H1 (cell line): ENCODE results near the gene PDLIM3. TPM values are rescaled to one million over a fixed set of nuclear protein-coding genes. Genes with fewer than 3 reads are reported as not detected.

Experiments used
- CTCF ChIA-PET: fragments of 300-600 bp; sonication (Branson Sonifier 250); formaldehyde crosslinking; loops from one replicate; lab custom pipeline; 2021; ENCODE audit not compliant: partially characterized antibody; lab: Charles Lee
- POLR2A ChIA-PET: fragments of 300-600 bp; sonication (Branson Sonifier 250); formaldehyde crosslinking; loops from one replicate; lab custom pipeline; 2021; ENCODE audit warnings: inconsistent platforms; ENCODE audit not compliant: partially characterized antibody; lab: Charles Lee
- DNase-seq, 2 experiments: peaks; one replicate each; pipeline versions ENCODE4 v3.0.0 to v3.0.0-alpha.2; 2010 to 2022; ENCODE audit warnings: low spot score in 2 of 2, low read depth in 1 of 2, mixed read lengths in 1 of 2
- FAIRE-seq: peaks from 2 replicates; lab custom pipeline; 2011; peaks lifted over from hg19 to GRCh38; lab: Jason Lieb, UNC
- H2AFZ ChIP-seq: 2 replicates; pipeline ENCODE4 v1.8.1; 2012; ENCODE audit warnings: low read length, inconsistent platforms
- H2AK5ac ChIP-seq: 2 replicates; pipeline ENCODE4 v1.6.1; 2013; ENCODE audit warnings: low read depth, low read length
- H2BK120ac ChIP-seq: replicated peaks from 2 replicates; pipeline ENCODE3; 2013; ENCODE audit warnings: low read depth, low read length, inconsistent platforms
- H2BK12ac ChIP-seq: 2 replicates; pipeline ENCODE4 v1.6.1; 2013; ENCODE audit warnings: low read depth, low read length
- H2BK15ac ChIP-seq: 2 replicates; pipeline ENCODE4 v1.6.1; 2013; ENCODE audit warnings: low read length
- H2BK20ac ChIP-seq: 2 replicates; pipeline ENCODE4 v1.6.1; 2013; ENCODE audit warnings: low read length
- H2BK5ac ChIP-seq: 2 replicates; pipeline ENCODE4 v1.6.1; 2013; ENCODE audit warnings: low read depth, low read length
- H3K14ac ChIP-seq: 2 replicates; pipeline ENCODE4 v1.6.1; 2013; ENCODE audit warnings: inconsistent platforms; ENCODE audit not compliant: insufficient read length
- H3K18ac ChIP-seq: 2 replicates; pipeline ENCODE4 v1.6.1; 2013; ENCODE audit warnings: low read length; ENCODE audit errors: extremely low read depth
- H3K23ac ChIP-seq: 2 replicates; pipeline ENCODE4 v1.6.1; 2013; ENCODE audit warnings: inconsistent platforms; ENCODE audit not compliant: insufficient read length
- H3K23me2 ChIP-seq: 2 replicates; pipeline ENCODE4 v1.6.1; 2013; ENCODE audit warnings: low read depth, low read length
- H3K27ac ChIP-seq: 2 replicates; pipeline ENCODE4 v1.6.1; 2011; ENCODE audit warnings: low read depth, low read length, inconsistent platforms
- H3K27me3 ChIP-seq, 4 experiments: replicated peaks in 1 of 4; 1 replicate in 1 of 4; 2 replicates in 3 of 4; pipeline versions ENCODE4 v1.6.1 to v1.8.1; 2011 to 2013; ENCODE audit warnings: low read length in 3 of 4, mild to moderate bottlenecking in 3 of 4, inconsistent platforms in 2 of 4, mixed read lengths in 2 of 4, moderate library complexity in 1 of 4; ENCODE audit not compliant: control insufficient read depth in 3 of 4, insufficient read depth in 3 of 4; ENCODE audit errors: extremely low read depth in 1 of 4
- H3K36me3 ChIP-seq, 4 experiments: 2 replicates each; pipeline versions ENCODE4 v1.6.1 to v1.8.1; 2011 to 2013; ENCODE audit warnings: mild to moderate bottlenecking in 4 of 4, low read length in 3 of 4, moderate library complexity in 2 of 4, control low read depth in 1 of 4, inconsistent platforms in 1 of 4; ENCODE audit not compliant: insufficient read depth in 4 of 4, control insufficient read depth in 2 of 4
- H3K4ac ChIP-seq: replicated peaks from 2 replicates; pipeline ENCODE3; 2013; ENCODE audit warnings: low read length, low read depth, mixed read lengths, inconsistent platforms; ENCODE audit not compliant: insufficient read length
- H3K4me1 ChIP-seq, 4 experiments: replicated peaks in 1 of 4; 1 replicate in 1 of 4; 2 replicates in 3 of 4; pipeline versions ENCODE4 v1.6.1 to v1.8.1; 2011 to 2013; ENCODE audit warnings: low read length in 3 of 4, inconsistent platforms in 2 of 4, mixed read lengths in 1 of 4; ENCODE audit not compliant: insufficient read depth in 4 of 4, control insufficient read depth in 3 of 4
- H3K4me2 ChIP-seq, 2 experiments: 2 replicates each; pipeline versions ENCODE4 v1.6.1 to v1.8.1; 2011 to 2013; ENCODE audit warnings: low read depth in 2 of 2, low read length in 2 of 2, control low read depth in 1 of 2, inconsistent platforms in 1 of 2, mild to moderate bottlenecking in 1 of 2; ENCODE audit not compliant: insufficient read depth in 1 of 2
- H3K4me3 ChIP-seq, 4 experiments: fragments of 200-600, 300-600 bp in 1 of 4; sonication (generic), shearing (Covaris generic), sonication (Bioruptor Twin) in 1 of 4; 2 replicates each; pipeline versions ENCODE4 v1.5.1 to v1.8.1; 2011 to 2016; ENCODE audit warnings: low read length in 4 of 4, low read depth in 3 of 4, control low read depth in 2 of 4, inconsistent platforms in 2 of 4, mild to moderate bottlenecking in 2 of 4, mixed read lengths in 1 of 4, moderate library complexity in 1 of 4; ENCODE audit not compliant: insufficient read depth in 2 of 4; ENCODE audit errors: extremely low read depth in 1 of 4
- H3K56ac ChIP-seq: replicated peaks from 2 replicates; pipeline ENCODE3; 2013; ENCODE audit warnings: low read depth, mild to moderate bottlenecking, mixed read lengths, low read length, inconsistent platforms; ENCODE audit not compliant: insufficient read length
- H3K79me1 ChIP-seq: 2 replicates; pipeline ENCODE4 v1.6.1; 2013; ENCODE audit warnings: low read depth, low read length, control low read depth
- H3K79me2 ChIP-seq, 2 experiments: 2 replicates each; pipeline versions ENCODE4 v1.6.1 to v1.8.1; 2012 to 2013; ENCODE audit warnings: low read length in 2 of 2, mild to moderate bottlenecking in 2 of 2, inconsistent platforms in 1 of 2; ENCODE audit not compliant: insufficient read depth in 2 of 2, control insufficient read depth in 1 of 2
- H3K9ac ChIP-seq, 4 experiments: replicated peaks in 1 of 4; 1 replicate in 1 of 4; 2 replicates in 3 of 4; pipeline versions ENCODE4 v1.6.1 to v1.8.1; 2011 to 2013; ENCODE audit warnings: low read depth in 3 of 4, low read length in 3 of 4, control low read depth in 2 of 4, mild to moderate bottlenecking in 2 of 4, moderate library complexity in 2 of 4, inconsistent platforms in 1 of 4; ENCODE audit errors: extremely low read depth in 1 of 4
- H3K9me3 ChIP-seq, 2 experiments: 2 replicates each; pipeline versions ENCODE4 v1.6.1 to v1.8.1; 2012 to 2013; ENCODE audit warnings: mild to moderate bottlenecking in 2 of 2, moderate library complexity in 2 of 2, control low read depth in 1 of 2, inconsistent platforms in 1 of 2, low read depth in 1 of 2, low read length in 1 of 2, mixed read lengths in 1 of 2; ENCODE audit not compliant: insufficient read depth in 2 of 2
- H4K20me1 ChIP-seq, 2 experiments: replicated peaks in 1 of 2; 2 replicates each; pipeline versions ENCODE3 to v1.8.1; 2011 to 2013; ENCODE audit warnings: inconsistent platforms in 2 of 2, low read length in 2 of 2, mild to moderate bottlenecking in 1 of 2; ENCODE audit not compliant: insufficient read depth in 2 of 2, control insufficient read depth in 1 of 2
- H4K5ac ChIP-seq: 2 replicates; pipeline ENCODE4 v1.6.1; 2013; ENCODE audit warnings: low read length, low read depth, mixed read lengths, inconsistent platforms; ENCODE audit not compliant: insufficient read length
- H4K8ac ChIP-seq: 2 replicates; pipeline ENCODE4 v1.8.0; 2013; ENCODE audit warnings: mild to moderate bottlenecking, moderate library complexity, low read length, inconsistent platforms; ENCODE audit not compliant: insufficient read depth; ENCODE audit errors: extremely low read depth
- H4K91ac ChIP-seq: replicated peaks from 2 replicates; pipeline ENCODE3; 2013; ENCODE audit warnings: low read length, mixed read lengths, inconsistent platforms; ENCODE audit not compliant: insufficient read length
- ATF3 ChIP-seq: IDR thresholded peaks from 2 replicates; pipeline ENCODE4 v1.6.1; 2011; ENCODE audit warnings: low read depth, mild to moderate bottlenecking, low read length; ENCODE audit not compliant: insufficient read depth
- CBX8 ChIP-seq: fragments of 300-800, 300-1000 bp; sonication (generic); IDR thresholded peaks from 2 replicates; pipeline ENCODE4 v1.7.1; 2016; ENCODE audit warnings: low read depth, low read length, borderline replicate concordance
- CTCF ChIP-seq, 3 experiments: IDR thresholded peaks; 1 replicate in 2 of 3; 2 replicates in 1 of 3; pipeline versions ENCODE4 v1.5.1 to v1.6.1; 2011; ENCODE audit warnings: low read length in 3 of 3, mild to moderate bottlenecking in 3 of 3, inconsistent platforms in 2 of 3, low read depth in 1 of 3, moderate library complexity in 1 of 3; ENCODE audit not compliant: insufficient read depth in 1 of 3; ENCODE audit errors: control extremely low read depth in 1 of 3
- EGR1 ChIP-seq: IDR thresholded peaks from 2 replicates; pipeline ENCODE4 v1.6.1; 2011; ENCODE audit warnings: low read depth, low read length, borderline replicate concordance
- KDM1A ChIP-seq: fragments of 200-600, 300-600 bp; sonication (generic); IDR thresholded peaks from 2 replicates; pipeline ENCODE4 v1.7.1; 2016; ENCODE audit warnings: mild to moderate bottlenecking, low read length, borderline replicate concordance
- KDM4A ChIP-seq: IDR thresholded peaks from one replicate; pipeline ENCODE4 v1.7.1; 2012; ENCODE audit warnings: low read depth, mild to moderate bottlenecking, moderate library complexity, low read length, inconsistent platforms; ENCODE audit not compliant: severe bottlenecking
- RFX5 ChIP-seq: IDR thresholded peaks from 2 replicates; pipeline ENCODE4 v1.6.1; 2011; ENCODE audit warnings: low read depth, low read length, improper control_type of control experiment, borderline replicate concordance
- SP2 ChIP-seq: IDR thresholded peaks from 2 replicates; pipeline ENCODE4 v1.6.1; 2012; ENCODE audit warnings: mild to moderate bottlenecking, low read length, inconsistent platforms
- WGBS, 2 experiments: shearing (Covaris generic) in 1 of 2; methylation state at CpG; one replicate each; pipeline versions ENCODE4 v1.1.6 to v1.1.7; 2013 to 2015; ENCODE audit warnings: low lambda C conversion rate in 2 of 2, mixed read lengths in 2 of 2, inconsistent platforms in 1 of 2, low coverage in 1 of 2, missing lambda C conversion rate in 1 of 2; ENCODE audit not compliant: insufficient replicate concordance in 2 of 2, insufficient coverage in 1 of 2, insufficient read length in 1 of 2; ENCODE audit errors: extremely low coverage in 1 of 2, missing lambda C conversion rate in 1 of 2; 5-methylcytosine and 5-hydroxymethylcytosine counted together
- polyA plus RNA-seq, 7 experiments: library from polyadenylated mRNA; depleted of rRNA in 3 of 7; stranded (reverse) in 5 of 7; unstranded in 2 of 7; fragments of >200 nt in 5 of 7; fragments of 200-250 nt in 2 of 7; gene quantifications; 1 replicate in 5 of 7; 2 replicates in 1 of 7; 4 replicates in 1 of 7; pipeline versions ENCODE4 v1.2.1 to v1.2.3, GENCODE V29; 2011 to 2013; ENCODE audit warnings: missing spikeins in 2 of 7, mixed read lengths in 2 of 7
- total RNA-seq: library from RNA; stranded (reverse); fragmentation: NEBNext Ultra II Directional; extraction: Animal tissue kit (Norgen Biotek cat#: 25700); gene quantifications from 2 replicates; pipeline ENCODE4 v1.2.1, GENCODE V29; 2021
- TF ChIP-seq, protein P1 (sequence below): IDR thresholded peaks from 2 replicates; pipeline ENCODE4 v1.6.1; 2012; ENCODE audit warnings: inconsistent platforms

Gene PDLIM3
- total and polyA plus RNA-seq, 2 of the 8 experiments (the other 6 are each of a cell fraction or from before 2014, with no cell fraction given): 7.6 to 8.1 TPM

GRCh38 chr4:185583813-185584212 lies 48.5 kb upstream of the PDLIM3 start:
- Histone ChIP-seq H3K9ac (no peak overlapping the region), H4K20me1 (no peaks in the 10 kb centered on the region), H3K18ac (no peak overlapping the region), H2BK15ac (no peak overlapping the region), H3K36me3 (no peaks in the 10 kb centered on the region), H3K27me3 (peaks cover 0 to 3% (median under 1%) of the 10 kb centered on the region in 4 experiments; a peak in 2 of 7 replicates), H3K4ac (no peak overlapping the region), H3K4me2 (no peak overlapping the region), H3K56ac (no peak overlapping the region), H3K9me3 (0 out of 4 replicates have a peak, but pooled peaks cover 0 to 2% of the 10 kb centered on the region in 2 experiments), H4K8ac (no peak overlapping the region), H3K79me1 (no peaks in the 10 kb centered on the region), H3K14ac (no peak overlapping the region), H3K4me1 (peaks cover 4 to 15% (median 10%) of the 10 kb centered on the region in 4 experiments), H3K27ac (no peak overlapping the region), H3K23me2 (no peaks in the 10 kb centered on the region; the same call in 1 of the 2 replicates), H4K91ac (no peak overlapping the region), H3K79me2 (no peaks in the 10 kb centered on the region), H2AFZ (no peak overlapping the region), H2BK120ac (no peak overlapping the region), H2BK12ac (no peak overlapping the region), H3K23ac (no peak overlapping the region), H2AK5ac (no peak overlapping the region), H4K5ac (no peak overlapping the region), H3K4me3 (no peak overlapping the region), H2BK5ac (no peak overlapping the region), H2BK20ac (no peak overlapping the region)
- DNase-seq (no peak), FAIRE-seq (no peak)
- WGBS, 2 experiments: 88% methylated on average over 1 of the region's 1 CpG; no CpG with 5 or more reads in 1 of the 2 experiments
- no peak for TF ChIP-seq KDM1A
- TF ChIP-seq CBX8: no peak
- TF ChIP-seq ATF3: no peak
- TF ChIP-seq, protein P1, sequence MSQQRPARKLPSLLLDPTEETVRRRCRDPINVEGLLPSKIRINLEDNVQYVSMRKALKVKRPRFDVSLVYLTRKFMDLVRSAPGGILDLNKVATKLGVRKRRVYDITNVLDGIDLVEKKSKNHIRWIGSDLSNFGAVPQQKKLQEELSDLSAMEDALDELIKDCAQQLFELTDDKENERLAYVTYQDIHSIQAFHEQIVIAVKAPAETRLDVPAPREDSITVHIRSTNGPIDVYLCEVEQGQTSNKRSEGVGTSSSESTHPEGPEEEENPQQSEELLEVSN: no peak
- no peak for TF ChIP-seq KDM4A
- TF ChIP-seq RFX5: no peak
- TF ChIP-seq EGR1: no peak
- TF ChIP-seq CTCF (IDR thresholded peaks at IDR 0.05; ENCODE audit: control extremely low read depth in 1 of 3, insufficient read depth in 1 of 3, low read depth in 1 of 3, low read length in 3 of 3): no peak
- TF ChIP-seq SP2: no peak
- CTCF ChIA-PET: interaction anchor here (0.8 to 2.4 kb wide), 4 partner anchors 9 to 438 kb away, joined by 3 to 12 read pairs (median 3); no protein-coding TSS in a partner anchor
- POLR2A ChIA-PET: no interaction called here
